H1 (cell line): ENCODE data around the gene SLC24A3. TPM values are rescaled to one million over a fixed set of nuclear protein-coding genes. Genes with fewer than 3 reads are reported as not detected.

Experiments used
- ASH2L ChIP-seq: fragments of 200-600, 300-600 bp; sonication (generic); IDR thresholded peaks from one replicate; pipeline ENCODE4 v1.7.1; 2017; ENCODE audit warnings: low read length
- BCL11A ChIP-seq, 2 experiments: IDR thresholded peaks; one replicate each; pipeline ENCODE4 v1.6.1; 2011; ENCODE audit warnings: low read depth in 2 of 2, low read length in 2 of 2, mild to moderate bottlenecking in 2 of 2
- NRF1 ChIP-seq: IDR thresholded peaks from 2 replicates; pipeline ENCODE4 v1.6.1; 2011; ENCODE audit warnings: mild to moderate bottlenecking, low read depth, low read length, improper control_type of control experiment
- TEAD4 ChIP-seq: IDR thresholded peaks from 2 replicates; pipeline ENCODE4 v1.6.1; 2012; ENCODE audit warnings: low read depth, low read length, inconsistent platforms, mixed read lengths
- polyA plus RNA-seq, 7 experiments: library from polyadenylated mRNA; depleted of rRNA in 3 of 7; stranded (reverse) in 5 of 7; unstranded in 2 of 7; fragments of >200 nt in 5 of 7; fragments of 200-250 nt in 2 of 7; gene quantifications; 1 replicate in 5 of 7; 2 replicates in 1 of 7; 4 replicates in 1 of 7; pipeline versions ENCODE4 v1.2.1 to v1.2.3, GENCODE V29; 2011 to 2013; ENCODE audit warnings: missing spikeins in 2 of 7, mixed read lengths in 2 of 7
- total RNA-seq: library from RNA; stranded (reverse); fragmentation: NEBNext Ultra II Directional; extraction: Animal tissue kit (Norgen Biotek cat#: 25700); gene quantifications from 2 replicates; pipeline ENCODE4 v1.2.1, GENCODE V29; 2021
- TF ChIP-seq, protein P1 (sequence below): IDR thresholded peaks from 2 replicates; pipeline ENCODE4 v1.6.1; 2012; ENCODE audit warnings: inconsistent platforms

The SLC24A3 gene
- total and polyA plus RNA-seq, 2 of the 8 experiments (the other 6 are each of a cell fraction or from before 2014, with no cell fraction given): 4.5 to 6.3 TPM

DNA sequence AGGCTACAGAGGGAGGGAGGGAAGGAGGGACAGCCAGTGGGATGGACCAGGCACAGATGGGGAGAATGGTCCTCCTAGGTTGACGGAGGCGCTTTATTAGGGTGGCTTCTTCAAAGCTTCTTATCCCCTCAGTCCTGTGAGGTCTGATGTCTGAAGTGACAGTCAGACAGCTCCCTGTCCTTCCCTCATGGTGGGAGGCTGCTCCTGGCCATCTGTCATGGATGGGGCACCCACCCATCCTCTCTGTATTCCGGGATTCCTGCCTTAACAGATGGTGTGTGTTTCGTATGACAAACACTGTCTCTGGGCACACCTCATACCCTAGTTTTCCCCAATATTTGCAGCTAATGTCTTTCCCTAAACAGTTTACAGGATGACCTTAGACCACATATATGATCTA is 553.5 kb downstream of the SLC24A3 start (continued):
- TF ChIP-seq, protein P1, sequence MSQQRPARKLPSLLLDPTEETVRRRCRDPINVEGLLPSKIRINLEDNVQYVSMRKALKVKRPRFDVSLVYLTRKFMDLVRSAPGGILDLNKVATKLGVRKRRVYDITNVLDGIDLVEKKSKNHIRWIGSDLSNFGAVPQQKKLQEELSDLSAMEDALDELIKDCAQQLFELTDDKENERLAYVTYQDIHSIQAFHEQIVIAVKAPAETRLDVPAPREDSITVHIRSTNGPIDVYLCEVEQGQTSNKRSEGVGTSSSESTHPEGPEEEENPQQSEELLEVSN: no peak
- no peak for TF ChIP-seq ASH2L
- no peak for TF ChIP-seq NRF1
- no peak for TF ChIP-seq TEAD4
- no peak for TF ChIP-seq BCL11A (IDR thresholded peaks at IDR 0.05; ENCODE audit: low read depth in 2 of 2, low read length in 2 of 2)
